Activated CD4-positive, CD25-positive, alpha-beta regulatory T cell treated with anti-CD3 and anti-CD28 coated beads, Interleukin-2, amount 50 U/mL, for 16 hours (primary cell): Measurements from ENCODE around the gene C3orf22.

Experiments
- DNase-seq: peaks from one replicate; pipeline ENCODE4 v3.0.0-alpha.2; 2020; ENCODE audit warnings: low read depth, low spot score

The C3orf22 gene

DNA sequence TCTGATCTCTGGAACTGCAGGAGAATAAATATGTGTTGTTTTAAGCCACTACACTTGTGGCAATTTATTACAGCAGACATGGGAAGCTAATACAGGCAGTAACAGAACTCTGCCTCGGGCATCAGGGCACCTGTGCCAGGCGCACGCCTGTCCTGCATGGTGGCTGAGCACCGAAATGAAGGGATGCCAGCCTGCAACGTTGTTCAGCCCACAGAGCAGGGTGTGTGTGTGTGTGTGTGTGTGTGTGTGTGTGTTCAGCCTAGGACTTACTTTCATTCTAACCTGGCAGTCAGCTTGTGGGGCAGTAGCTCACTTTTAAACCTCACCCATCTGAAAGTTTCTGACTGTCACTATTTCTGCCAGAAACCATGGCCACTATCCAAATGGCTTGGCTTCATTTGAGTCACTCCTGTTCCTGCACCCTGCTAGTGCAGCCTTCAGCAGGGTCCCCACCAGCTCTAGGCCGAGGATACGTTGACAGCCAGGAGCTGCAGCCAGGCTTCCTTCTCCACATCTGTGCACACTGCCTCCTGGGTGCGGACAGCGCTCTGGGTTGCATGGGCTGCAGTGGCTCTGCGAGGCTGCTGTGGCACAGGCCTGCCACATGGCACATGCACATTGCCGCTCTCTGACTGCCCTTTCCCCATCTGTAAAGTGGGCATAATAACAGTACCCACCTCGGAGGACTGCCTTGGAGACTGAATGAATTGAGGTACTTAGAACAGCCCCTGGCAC lies 45.6 kb downstream of the C3orf22 start:
- no peak for DNase-seq

DNA sequence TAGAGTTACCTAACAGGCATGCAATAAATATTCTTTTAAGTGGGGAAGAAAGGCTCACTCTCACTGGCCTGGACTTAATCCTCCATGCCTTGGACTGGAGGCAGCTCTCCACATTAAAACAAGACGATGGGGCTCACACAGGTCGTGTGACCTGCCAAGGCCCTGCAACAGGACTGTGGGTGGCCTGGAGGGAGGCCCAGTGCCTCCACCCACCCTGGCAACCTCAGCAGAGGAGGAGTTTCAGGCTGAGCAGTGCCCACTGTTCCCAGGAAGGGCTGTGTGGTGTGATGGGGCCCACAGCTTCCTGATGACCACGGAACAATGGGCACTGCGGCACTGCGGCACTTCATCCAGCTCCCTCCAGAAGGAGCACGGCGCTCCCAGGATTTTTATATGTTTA lies 46.7 kb downstream of the C3orf22 start:
- DNase-seq: no peak

DNA sequence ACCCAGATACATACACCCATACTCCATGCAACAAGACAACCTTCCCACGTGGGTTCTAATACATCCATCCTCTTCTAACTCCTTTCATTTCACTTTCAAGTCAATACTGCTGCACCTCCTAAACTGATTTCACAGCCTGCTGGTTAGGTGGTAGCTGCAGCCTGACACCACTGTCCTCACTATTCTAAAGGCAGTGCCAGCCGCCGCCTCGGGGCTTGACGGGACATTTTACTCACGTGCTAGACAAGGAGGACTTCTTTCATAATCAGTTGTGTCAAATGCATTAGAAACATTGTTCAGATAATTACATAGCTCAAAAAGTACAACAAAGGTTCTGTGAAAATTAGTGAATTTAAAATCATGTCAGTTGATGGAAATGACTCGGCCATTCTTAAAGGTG lies 47.4 kb downstream of the C3orf22 start:
- DNase-seq: no peak

DNA sequence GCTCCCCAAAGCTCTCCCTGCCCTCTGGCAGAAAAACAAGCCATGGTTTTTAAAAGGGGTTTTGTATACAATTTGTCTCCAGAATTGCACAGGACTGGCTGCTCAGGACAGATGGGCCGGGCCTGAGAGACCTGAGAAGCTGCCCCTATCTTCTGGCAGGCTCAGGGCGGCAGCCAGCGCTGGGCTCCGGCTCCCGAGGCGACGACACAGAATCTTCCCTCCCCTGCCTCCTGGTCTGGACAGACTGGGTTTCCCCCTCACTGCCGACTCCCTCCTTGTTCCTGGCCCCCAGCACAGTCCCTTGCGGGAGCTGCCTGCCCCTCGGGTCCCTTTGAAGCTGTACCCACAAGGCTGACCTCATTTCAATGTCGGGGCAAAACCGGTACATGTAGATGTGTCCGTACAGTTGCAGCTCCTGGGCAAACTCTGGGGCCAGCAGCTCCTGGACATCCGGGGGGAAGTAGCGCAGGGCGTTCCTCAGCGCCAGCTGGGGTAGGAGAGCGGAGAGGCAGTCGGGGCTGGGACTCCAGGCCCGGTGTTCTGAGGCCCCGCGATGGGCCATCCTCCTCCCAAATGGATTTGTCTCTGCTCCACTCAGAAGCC lies 48.3 kb downstream of the C3orf22 start:
- no peak for DNase-seq

DNA sequence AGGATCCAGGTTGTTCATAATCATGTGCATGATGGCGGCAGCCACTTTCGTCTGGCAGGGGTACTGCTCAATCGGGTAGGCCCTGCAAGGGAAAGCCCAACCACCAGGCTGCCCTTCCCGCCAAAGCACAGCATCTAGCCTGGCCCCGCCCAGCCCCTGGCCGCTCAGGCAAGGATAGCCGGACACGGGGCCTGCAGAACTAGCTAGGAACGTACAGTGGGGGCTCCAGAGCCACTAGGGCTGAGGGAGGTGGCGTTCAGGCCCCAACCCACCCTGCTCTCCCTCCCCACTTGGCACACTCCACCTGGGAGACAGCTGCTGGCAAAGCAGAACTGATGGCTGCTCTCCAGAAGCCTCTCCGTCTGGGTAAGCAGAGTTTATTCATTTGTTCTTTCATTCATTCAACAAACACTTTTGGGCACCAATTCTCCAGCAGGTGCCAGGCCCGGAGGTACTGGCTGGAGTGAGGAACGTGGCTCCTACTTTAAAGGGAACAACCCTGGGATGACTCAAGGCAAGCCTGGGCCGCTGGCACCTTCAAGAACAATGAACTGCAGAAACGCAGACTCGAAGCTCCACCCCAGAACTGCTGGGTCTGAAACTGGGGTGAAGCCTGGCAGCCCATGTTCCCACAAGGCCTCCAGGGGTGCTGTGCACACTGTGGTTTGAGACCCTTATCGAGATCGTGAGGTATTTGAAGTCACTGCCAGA lies 49.0 kb downstream of the C3orf22 start:
- DNase-seq: no peak

DNA sequence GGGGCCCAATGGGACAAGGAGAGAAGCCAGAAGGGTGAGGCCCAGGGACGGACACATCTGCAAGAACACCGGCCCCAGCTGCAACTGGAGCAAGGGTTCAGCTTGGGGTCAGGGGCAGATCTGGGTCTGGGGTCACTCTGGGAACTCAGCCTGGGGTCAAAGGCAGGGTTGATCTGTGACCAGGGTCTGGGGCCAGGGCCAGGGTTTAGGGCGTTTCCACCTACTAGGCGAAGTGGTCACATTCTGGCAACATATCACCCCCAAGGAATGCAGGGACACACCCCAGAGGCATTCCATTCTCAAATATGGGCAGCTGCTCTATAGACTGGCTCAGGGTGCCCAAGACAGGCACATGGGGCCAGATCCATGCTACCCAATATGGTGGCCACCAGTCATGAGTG lies 50.2 kb downstream of the C3orf22 start:
- no peak for DNase-seq

DNA sequence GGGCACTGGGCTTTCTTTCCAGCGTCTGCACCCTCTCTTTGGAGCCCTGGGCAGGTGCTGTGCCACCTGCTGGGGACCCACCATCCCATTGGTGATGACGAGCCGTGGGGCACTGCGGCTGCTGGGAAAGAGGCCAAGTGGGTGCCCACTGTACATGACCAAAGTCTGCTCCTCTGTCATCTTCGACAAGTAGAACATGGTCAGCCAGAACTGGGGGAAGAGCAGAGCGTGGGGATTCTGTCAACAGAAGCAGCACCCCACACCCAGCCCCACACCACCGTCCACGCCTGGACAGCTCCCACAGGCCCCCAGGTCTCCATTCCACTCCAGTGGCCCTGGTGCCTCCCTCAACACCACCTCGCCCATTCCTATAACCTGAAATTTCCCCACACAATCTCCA lies 50.8 kb downstream of the C3orf22 start:
- DNase-seq: no peak

DNA sequence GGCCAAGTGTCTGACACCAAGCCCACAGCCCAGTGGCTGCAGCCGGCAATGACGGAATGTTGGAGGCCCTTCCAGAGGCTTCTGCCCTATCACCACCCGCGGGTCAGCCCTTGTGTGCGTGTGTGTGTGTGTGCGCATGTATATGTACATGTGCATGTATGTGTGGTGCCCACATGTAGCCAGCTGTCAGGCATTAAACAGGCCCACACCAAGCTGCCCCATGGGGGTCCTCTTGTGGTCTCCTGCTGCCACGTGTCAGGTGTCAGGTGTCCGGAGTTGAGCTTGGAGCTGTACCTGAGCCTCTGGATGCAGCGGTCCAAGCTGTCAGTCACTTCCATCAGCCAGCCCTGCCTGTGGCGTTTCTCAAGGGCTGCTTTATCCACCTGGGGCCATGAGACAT lies 55.0 kb downstream of the C3orf22 start:
- no peak for DNase-seq

DNA sequence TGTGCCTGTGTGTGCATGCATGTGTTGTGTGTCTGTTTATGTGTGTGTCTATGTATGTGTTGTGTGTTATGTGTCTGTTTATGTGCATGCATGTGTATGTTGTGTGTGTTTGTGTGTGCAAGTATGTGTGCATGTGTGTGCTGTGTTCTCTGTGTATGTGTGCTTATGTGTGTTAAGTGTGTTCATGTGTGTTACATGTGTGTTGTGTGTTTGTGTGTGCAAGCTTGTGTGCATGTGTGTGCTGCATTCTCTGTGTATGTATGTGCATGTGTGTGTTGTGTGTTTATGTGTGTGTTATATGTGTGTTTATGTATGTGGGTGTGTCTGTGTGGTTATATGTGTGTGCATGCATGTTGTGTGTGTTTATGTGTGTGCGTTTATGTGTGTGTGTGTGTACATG lies 56.1 kb downstream of the C3orf22 start:
- no peak for DNase-seq

DNA sequence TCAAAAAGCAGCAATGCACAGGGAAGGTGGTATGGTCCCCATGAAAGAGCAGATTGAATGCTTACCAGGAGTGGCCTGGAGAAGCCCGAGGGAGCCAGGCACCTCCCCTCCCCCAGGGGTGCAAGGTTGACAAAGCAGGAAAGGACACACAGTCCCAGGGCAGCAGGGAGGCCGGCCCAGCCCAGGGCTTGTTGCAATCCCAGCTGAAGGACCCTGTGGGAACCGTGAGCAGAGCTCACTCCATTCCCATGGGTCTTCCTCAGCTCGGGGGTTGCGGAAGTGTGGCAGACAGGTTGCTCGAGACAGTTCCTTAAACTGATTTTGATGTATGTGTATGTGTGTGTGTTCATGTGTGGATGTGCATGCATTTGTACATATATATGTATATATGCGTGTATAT lies 57.0 kb downstream of the C3orf22 start:
- no peak for DNase-seq

DNA sequence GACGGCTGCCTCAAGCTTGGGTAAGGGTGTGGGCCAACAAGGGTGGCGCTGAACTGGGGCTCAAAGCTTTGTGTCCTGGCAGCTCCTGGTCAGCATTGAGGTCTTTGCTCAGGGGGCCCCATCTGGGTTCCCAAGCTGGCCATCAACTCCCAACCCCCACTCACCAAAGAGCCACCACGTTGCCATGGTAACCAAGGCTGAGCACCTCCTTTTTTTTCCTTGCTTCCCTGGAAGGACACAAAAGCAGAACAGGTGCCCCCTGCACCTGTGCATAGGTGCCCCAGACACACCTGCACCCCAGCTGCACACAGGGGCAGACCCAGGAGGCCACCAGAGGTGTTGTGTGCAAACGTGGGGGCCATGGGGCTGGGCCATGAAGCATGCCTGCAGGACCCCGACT lies 57.7 kb downstream of the C3orf22 start:
- no peak for DNase-seq

DNA sequence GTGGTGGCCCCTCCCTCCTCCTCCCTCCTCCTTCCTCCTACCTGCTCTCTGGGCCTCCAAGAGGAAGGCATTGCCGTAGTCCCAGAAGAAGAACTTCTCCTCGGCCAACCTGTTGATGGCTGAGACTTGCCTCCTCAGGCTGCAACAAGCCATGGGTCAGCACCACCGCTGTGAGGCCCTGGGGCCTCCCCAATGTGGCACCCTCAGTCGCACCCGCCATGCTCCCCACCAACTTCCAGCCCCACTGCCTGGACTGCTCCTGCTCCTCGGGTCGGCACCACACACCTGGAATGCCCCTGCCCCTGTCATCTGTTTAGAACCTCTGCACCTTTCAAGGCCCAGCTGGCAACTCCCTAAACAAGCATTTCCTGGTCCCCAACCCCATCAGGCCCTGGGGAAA lies 58.7 kb downstream of the C3orf22 start:
- no peak for DNase-seq
